Prostate gland (tissue), 2 donors: Measurements from ENCODE around the gene IGHMBP2. TPM values are rescaled to one million over a fixed set of nuclear protein-coding genes. Genes with fewer than 3 reads are reported as not detected.

Experiments
- DNase-seq: peaks from one replicate; pipeline ENCODE4 v3.0.0-alpha.2; 2019; ENCODE audit warnings: low spot score
- H3K27ac ChIP-seq, 2 donors: fragments of 200-600 bp; sonication (generic); 2 replicates each; pipeline ENCODE4 v1.5.1; 2017 to 2019
- H3K27me3 ChIP-seq: fragments of 200-600 bp; sonication (generic); replicated peaks from 2 replicates; pipeline ENCODE4 v1.5.1; 2019; ENCODE audit not compliant: insufficient read depth
- H3K36me3 ChIP-seq, 2 donors: fragments of 200-600 bp; sonication (generic); 1 replicate in 1 of 2; 2 replicates in 1 of 2; pipeline versions ENCODE4 v1.5.1 to v1.8.1; 2017 to 2019
- H3K4me1 ChIP-seq: fragments of 200-600 bp; sonication (generic); replicated peaks from 2 replicates; pipeline ENCODE4 v1.5.1; 2019
- H3K4me3 ChIP-seq, 2 donors: fragments of 200-600 bp; sonication (generic); 2 replicates each; pipeline ENCODE4 v1.5.1; 2017 to 2019
- H3K9me3 ChIP-seq: fragments of 200-600 bp; sonication (generic); 2 replicates; pipeline ENCODE4 v1.5.1; 2017
- CTCF ChIP-seq, 4 experiments: fragments of 200-600 bp in 2 of 4; fragments of 450-650 bp in 2 of 4; sonication (generic) in 2 of 4; IDR thresholded peaks; 1 replicate in 3 of 4; 2 replicates in 1 of 4; pipeline ENCODE4 v1.5.1; 2016 to 2019; ENCODE audit warnings: antibody characterized with exemption in 4 of 4, mild to moderate bottlenecking in 2 of 4, moderate library complexity in 2 of 4
- POLR2A ChIP-seq: fragments of 450-650 bp; IDR thresholded peaks from one replicate; pipeline ENCODE4 v1.6.1; 2016; ENCODE audit warnings: antibody characterized with exemption, mild to moderate bottlenecking
- POLR2AphosphoS5 ChIP-seq: sonication (generic); formaldehyde crosslinking; IDR thresholded peaks from one replicate; pipeline ENCODE4 v1.6.1; 2017; ENCODE audit warnings: antibody characterized with exemption
- WGBS: methylation state at CpG from one replicate; pipeline ENCODE4 v1.1.5; 2018; 5-methylcytosine and 5-hydroxymethylcytosine counted together
- intact Hi-C: fragments of 100-400 bp; cut with DNase I; formaldehyde crosslinking; loops from one replicate; pipeline ENCODE4 v1.14.2; 2022
- total RNA-seq, 2 donors: library from RNA; depleted of rRNA; stranded (reverse); fragments of >200 nt; gene quantifications; one replicate each; pipeline ENCODE4 v1.1.0, GENCODE V29; 2016

The IGHMBP2 gene
- total RNA-seq, 2 donors from 2014 or later: 17.3 to 34.0 TPM

GRCh38 chr11:68942095-68942620 lies 38.5 kb downstream of the IGHMBP2 start:
- Histone ChIP-seq H3K27me3 (no peaks in the 10 kb centered on the region), H3K9me3 (no peaks in the 10 kb centered on the region), H3K4me1 (no peaks in the 10 kb centered on the region), H3K36me3 (peaks cover 0 to under 1% of the 10 kb centered on the region in 2 donors), H3K27ac (peak overlapping the region; percentile 48 to 68), H3K4me3 (no peak overlapping the region)
- TF ChIP-seq POLR2AphosphoS5: no peak
- intact Hi-C loops: loop anchor here (5.0 kb wide), 1 partner anchor 70 kb away; the partner anchor contains the start of gene MRGPRF
- WGBS: 60% methylated on average over 11 of the region's 11 CpGs
- no peak for DNase-seq

GRCh38 chr11:68942751-68943271 lies 39.1 kb downstream of the IGHMBP2 start:
- no peak overlapping the region for H3K4me3 ChIP-seq
- TF ChIP-seq POLR2AphosphoS5 (no peak), CTCF (IDR thresholded peaks at IDR 0.05) (no peak), POLR2A (no peak)
- H3K4me1 ChIP-seq: no peaks in the 10 kb centered on the region
- no peaks in the 10 kb centered on the region for H3K36me3 ChIP-seq
- intact Hi-C loops: loop anchor here (5.0 kb wide), 1 partner anchor 69 kb away; the partner anchor contains the start of gene MRGPRF
- no peaks in the 10 kb centered on the region for H3K9me3 ChIP-seq
- H3K27ac ChIP-seq: peak overlapping the region; percentile 48 to 68
- WGBS: 53% methylated on average over 9 of the region's 9 CpGs
- DNase-seq: no peak
- no peaks in the 10 kb centered on the region for H3K27me3 ChIP-seq

- TF ChIP-seq POLR2A: no peak
- no peak for TF ChIP-seq CTCF (IDR thresholded peaks at IDR 0.05)
- TF ChIP-seq POLR2AphosphoS5: no peak
- 33% methylated on average over 18 of the region's 18 CpGs for WGBS
- H3K9me3 ChIP-seq: no peaks in the 10 kb centered on the region
- no peak for DNase-seq
- no peak overlapping the region for H3K4me3 ChIP-seq
- intact Hi-C loops: no loop called here
- no peaks in the 10 kb centered on the region for H3K4me1 ChIP-seq
- no peaks in the 10 kb centered on the region for H3K36me3 ChIP-seq
- no peak overlapping the region for H3K27ac ChIP-seq
- H3K27me3 ChIP-seq: no peaks in the 10 kb centered on the region
Observed at GRCh38 chr11:68946416-68947090, 42.9 kb downstream of the IGHMBP2 start.

GRCh38 chr11:68947151-68947550 lies 43.5 kb downstream of the IGHMBP2 start:
- Histone ChIP-seq H3K4me3 (no peak overlapping the region), H3K9me3 (no peaks in the 10 kb centered on the region), H3K27me3 (no peaks in the 10 kb centered on the region), H3K4me1 (no peaks in the 10 kb centered on the region), H3K36me3 (no peaks in the 10 kb centered on the region), H3K27ac (no peak overlapping the region)
- intact Hi-C loops: no loop called here
- 75% methylated on average over 11 of the region's 11 CpGs for WGBS
- no peak for TF ChIP-seq POLR2A
- DNase-seq: no peak

GRCh38 chr11:68948496-68948895 lies 44.8 kb downstream of the IGHMBP2 start:
- intact Hi-C loops: no loop called here
- 62% methylated on average over 2 of the region's 2 CpGs for WGBS
- H3K9me3 ChIP-seq: no peaks in the 10 kb centered on the region
- TF ChIP-seq POLR2A (no peak), CTCF (IDR thresholded peaks at IDR 0.05) (no peak), POLR2AphosphoS5 (no peak)
- H3K27me3 ChIP-seq: no peaks in the 10 kb centered on the region
- no peaks in the 10 kb centered on the region for H3K4me1 ChIP-seq
- DNase-seq: no peak
- no peaks in the 10 kb centered on the region for H3K36me3 ChIP-seq
- H3K4me3 ChIP-seq: no peak overlapping the region
- no peak overlapping the region for H3K27ac ChIP-seq

- H3K9me3 ChIP-seq: no peaks in the 10 kb centered on the region
- H3K4me1 ChIP-seq: no peaks in the 10 kb centered on the region
- no peak overlapping the region for H3K4me3 ChIP-seq
- TF ChIP-seq POLR2A: no peak
- DNase-seq: no peak
- intact Hi-C loops: no loop called here
- no peaks in the 10 kb centered on the region for H3K27me3 ChIP-seq
- 89% methylated on average over 17 of the region's 17 CpGs for WGBS
- no peak overlapping the region for H3K27ac ChIP-seq
- H3K36me3 ChIP-seq: no peaks in the 10 kb centered on the region
Observed at GRCh38 chr11:68948935-68949334, 45.2 kb downstream of the IGHMBP2 start.
